ENCODE measurements around the gene AQP10.
"Not testable (repeated sequence)": the region's sequence is repeated elsewhere in the genome, so short reads cannot be mapped to it uniquely, and the experiment has no call there.

The AQP10 gene

DNA sequence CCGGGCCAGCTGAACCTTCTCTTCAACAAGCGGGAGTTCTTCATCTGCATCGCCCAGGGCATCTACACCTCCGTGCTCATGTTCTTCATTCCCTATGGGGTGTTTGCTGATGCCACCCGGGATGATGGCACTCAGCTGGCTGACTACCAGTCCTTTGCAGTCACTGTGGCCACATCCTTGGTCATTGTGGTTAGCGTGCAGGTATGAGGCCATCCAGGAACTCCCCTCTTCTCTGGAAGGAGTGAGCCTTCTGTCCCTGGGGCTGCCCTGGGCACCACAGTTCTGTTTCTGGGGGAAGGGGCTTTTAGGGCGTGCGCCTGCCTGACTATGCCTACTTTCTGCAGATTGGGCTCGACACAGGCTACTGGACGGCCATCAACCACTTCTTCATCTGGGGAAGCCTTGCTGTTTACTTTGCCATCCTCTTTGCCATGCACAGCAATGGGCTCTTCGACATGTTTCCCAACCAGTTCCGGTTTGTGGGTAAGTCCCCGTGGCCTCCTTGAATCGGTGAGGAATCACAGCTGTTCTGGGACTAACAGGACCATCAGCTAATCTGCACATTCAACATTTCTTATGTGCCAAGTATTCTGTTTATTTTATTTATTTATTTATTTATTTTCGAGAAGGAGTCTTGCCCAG, 25.5 kb downstream of the AQP10 start:
- DNase-seq, result no peak

DNA sequence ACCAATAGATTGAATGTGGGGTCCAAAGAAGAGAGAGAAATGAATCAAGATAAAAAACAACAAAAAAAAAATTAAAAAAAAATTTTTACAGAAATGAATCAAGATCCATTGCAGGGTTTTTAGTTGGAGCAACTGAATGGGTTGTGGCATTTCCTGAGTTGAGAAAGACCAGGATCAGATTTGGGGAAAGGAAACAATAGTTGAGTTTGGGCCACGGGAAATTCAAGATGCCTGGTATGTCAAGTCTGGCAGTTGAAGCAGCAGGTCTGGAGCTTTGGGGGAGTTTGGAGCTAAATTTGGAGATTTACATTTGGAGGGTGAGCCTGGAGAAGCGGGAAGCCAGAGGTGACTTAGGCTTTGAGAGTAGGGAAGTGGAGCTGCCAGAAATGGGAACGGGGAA, 27.1 kb downstream of the AQP10 start:
- DNase-seq, result no peak

DNA sequence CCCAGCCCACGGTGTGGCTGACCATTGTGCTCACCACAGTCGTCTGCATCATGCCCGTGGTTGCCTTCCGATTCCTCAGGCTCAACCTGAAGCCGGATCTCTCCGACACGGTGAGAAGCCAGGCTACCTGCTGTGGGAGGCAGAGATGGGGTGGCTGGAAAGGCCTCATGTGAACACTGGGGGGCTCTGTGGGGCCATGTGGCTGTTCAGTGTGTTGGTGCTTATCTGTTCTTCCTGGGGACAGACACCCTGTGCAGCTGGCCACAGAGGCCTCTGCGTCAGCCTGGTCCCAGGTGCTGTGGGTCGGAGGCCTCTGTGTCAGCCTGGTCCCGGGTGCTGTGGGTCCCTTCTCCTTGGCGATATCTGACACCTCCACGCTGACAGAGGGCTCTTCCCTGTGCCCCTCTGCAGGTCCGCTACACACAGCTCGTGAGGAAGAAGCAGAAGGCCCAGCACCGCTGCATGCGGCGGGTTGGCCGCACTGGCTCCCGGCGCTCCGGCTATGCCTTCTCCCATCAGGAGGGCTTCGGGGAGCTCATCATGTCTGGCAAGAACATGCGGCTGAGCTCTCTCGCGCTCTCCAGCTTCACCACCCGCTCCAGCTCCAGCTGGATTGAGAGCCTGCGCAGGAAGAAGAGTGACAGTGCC, 27.7 kb downstream of the AQP10 start:
- DNase-seq, result no peak

DNA sequence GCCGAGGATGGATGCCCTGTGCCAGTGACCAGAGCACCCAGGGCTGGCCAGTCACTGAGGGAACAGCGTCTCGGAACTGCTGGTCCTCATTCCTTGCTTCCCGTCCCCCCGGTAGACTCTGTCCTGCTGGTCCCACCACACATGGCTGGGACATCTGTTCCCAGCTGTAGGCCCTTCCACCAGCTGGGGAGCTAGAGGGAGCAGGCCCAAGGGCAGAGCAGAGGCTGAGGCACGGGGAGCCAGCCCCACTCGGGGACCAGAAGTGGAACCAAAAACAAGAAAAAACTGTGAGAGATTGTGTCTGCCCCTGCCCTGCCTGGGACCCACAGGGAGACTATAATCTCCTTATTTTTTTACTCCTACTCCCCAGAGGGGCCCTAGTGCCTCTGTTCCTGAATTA, 28.2 kb downstream of the AQP10 start:
- no peak for DNase-seq

DNA sequence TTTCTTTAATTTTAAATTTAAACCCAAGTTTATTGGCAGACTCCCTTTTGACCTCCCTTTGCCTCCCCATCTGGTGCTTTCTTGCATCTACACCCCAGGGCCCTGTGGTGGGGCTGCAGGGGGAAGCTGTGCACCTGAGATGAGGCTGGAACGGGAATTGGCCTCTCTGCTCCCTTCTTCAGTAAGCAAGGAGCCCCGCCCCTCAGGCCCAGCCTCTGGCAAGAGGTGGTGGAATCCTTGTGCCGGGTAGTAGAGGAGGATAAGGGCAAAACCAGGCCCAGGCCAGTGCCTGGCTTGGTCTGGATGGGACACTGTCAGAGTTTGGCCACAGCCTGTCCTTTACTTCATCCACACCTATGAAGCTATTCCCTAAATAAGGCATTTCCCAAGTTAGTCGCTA, 29.5 kb downstream of the AQP10 start:
- DNase-seq, result no peak

DNA sequence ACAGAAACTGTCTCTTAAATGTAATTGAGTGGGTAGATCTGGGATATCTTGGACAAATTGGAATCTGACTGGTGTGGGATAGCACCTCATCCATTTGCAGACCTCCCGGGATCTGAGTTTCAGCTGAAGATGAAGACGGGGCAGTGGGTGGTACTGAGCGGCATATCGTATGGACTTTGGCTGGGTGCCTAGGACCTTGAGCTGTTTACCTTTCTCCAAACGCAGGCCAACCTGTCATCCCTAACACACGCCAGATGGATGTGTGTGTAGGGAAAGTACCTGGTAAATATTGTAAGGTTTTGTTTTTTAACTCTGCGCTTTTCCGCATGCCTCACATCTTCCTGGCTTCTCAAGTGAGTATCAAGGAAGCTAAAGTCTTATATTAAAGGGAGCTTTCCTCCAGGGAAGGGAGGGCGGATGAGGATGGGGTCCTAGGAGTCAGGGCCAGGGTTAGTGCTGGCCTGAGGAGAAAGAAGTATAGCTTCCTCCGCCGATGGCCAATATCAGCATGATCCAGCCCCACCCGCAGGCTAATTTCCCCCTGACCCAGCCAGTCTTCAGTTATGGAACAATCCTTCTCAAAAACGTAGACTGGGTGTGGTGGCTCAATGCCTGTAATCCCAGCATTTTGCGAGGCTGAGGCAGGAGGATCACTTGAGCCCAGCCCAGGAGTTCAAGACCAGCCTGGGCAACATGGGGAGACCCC, 30.6 kb downstream of the AQP10 start:
- DNase-seq, result no peak

DNA sequence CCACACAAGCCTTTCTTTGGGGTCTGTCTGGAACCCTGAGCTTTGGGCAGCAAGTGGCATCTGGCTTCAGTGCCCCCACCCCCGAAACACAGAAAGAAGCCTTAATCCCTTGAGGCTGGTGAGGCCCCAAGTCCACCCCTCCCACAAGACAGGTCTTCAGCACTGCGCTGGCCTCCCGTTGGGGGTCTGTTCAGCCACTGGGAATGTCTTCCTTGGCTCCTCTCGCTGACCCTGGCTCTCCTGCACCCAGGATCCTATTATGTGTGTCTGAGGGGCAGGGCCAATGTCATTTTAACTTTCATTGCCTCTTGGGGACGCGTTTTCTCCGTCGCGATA, 31.3 kb downstream of the AQP10 start:
- DNase-seq, result no peak

DNA sequence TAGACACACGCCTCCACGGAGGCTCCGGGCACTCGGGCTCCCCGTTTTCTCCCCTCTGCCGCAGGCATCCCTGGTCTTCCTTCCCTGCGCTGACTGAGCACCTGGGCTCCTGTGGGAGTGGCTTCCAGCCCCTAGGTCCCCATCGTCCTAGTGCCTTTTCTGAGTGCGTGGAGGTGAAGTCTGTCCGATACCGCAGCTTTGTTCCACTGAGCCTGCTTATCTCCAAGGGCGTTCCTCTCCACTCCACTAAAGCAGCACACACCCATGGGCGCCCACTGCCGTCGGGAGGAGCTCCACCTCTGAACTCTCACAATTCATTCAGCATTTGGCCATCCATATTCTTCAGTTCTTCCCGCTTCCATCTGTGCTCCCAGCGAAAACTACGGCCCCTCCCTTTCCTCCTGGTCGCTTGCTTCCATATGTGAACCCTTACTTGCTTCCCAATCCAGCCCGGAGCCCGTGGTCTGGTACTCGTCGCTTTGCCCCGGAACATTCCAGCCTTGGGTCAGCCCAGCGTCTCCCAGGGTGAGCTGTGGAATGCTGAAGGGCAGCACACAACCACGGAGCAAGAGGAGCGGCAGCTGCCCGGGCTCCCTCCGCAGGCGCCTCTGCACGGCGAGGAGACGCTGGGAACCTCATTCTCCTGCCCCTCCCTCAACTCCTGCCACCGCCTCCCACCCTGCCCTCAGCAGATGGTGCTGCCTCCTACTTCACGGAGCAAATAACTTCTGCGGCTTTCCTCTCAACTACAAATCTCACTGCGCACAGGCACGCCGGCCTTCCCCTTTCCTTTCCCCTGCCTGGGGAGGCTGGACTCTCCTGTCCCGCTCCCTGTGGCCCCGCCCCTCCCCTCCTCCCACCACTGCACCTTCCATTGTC, 31.9 kb downstream of the AQP10 start:
- no peak for DNase-seq

DNA sequence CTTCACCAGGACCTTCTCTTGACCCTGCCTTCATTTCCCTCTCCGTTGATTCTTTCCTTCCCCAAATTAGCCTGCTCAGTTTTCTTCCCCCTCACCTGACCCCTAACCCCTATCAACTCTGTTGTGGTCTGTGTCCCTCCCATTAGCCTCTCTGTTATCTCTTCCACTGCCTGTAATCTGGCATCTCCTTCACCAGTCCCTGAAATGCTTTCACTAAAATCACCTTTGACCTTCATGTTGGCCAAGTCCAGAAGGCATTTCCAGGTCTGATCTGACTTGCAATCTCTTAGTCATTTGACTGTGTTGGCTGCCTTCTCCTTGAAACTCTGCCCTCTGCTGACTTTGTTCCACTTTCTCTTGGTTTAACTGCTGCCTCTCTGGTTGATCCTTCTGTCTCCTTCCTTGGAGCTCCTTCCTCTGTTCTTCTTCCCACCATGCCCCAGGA, 32.6 kb downstream of the AQP10 start:
- DNase-seq, result no peak

DNA sequence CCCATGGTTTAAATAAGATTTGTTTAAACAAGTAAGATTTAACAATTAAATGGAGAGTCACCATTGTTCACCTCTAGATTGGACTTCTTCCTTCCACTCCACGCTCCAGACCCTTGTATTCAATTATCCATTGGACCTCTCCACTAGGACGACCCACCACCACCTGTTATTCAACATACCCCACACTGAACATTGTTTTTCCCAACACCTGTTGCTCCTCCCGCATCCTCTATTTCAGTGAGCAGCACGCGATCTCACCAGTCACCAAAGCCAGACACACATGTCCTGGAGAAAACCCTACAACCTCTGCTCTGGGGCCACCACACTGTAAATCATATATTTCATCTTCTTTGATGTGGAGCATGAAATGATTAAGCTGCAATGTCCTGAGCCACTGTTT, 33.1 kb downstream of the AQP10 start:
- no peak for DNase-seq

DNA sequence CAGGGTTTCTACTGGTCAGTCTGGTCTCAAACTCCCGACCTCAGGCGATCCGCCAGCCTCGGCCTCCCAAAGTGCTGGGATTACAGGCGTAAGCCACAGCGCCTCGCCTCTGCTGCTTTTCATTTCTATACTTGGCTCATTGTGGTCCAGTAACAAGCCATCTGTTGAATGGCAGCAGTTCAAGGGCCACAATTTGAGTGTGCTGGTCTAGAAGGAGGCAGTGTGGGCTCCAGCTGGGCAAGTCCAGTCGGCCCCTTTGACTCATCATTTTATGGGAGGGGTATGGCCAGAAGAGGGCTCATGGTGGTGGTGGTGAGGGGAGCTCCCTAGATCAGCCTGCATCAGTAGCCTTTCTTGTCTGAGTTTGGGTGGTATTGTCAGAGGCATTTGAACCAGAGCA, 37.6 kb downstream of the AQP10 start:
- DNase-seq, result no peak

DNA sequence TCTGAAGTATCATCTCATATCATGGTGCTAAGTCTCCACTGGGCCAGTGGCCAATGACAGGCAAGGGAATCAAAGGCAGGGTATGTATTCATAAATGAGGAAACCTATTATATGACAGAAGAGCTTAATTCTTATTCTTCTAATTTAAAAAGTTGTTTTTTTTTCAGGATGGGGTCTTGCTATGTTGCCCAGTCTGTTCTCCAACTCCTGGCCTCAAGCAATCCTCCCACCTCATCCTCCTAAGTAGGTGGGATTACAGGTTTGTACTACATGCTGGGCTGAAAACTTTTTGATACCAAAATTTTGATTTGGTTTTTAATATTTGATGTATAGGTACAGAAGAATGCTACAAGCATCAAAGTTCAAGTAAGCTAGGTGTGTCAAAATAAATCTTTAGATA, 39.4 kb downstream of the AQP10 start:
- DNase-seq, result no peak

DNA sequence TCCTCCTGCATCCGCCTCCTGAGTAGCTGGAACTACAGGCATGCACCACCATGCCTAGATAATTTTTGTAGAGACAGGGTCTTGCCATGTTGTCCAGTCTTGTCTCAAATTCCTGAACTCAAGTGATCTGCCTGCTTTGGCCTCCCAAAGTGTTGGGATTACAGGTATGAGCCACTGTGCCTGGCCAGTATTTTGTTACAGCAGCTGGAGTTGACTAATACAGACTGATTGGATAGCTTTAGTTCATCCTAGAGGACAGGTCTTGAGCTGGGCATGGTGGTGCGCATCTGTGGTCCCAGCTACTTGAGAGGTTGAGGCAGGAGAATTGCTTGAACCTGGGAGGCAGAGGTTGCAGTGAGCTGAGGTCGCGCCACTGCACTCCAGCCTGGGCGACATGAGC, 40.0 kb downstream of the AQP10 start:
- DNase-seq, result not testable (repeated sequence)

DNA sequence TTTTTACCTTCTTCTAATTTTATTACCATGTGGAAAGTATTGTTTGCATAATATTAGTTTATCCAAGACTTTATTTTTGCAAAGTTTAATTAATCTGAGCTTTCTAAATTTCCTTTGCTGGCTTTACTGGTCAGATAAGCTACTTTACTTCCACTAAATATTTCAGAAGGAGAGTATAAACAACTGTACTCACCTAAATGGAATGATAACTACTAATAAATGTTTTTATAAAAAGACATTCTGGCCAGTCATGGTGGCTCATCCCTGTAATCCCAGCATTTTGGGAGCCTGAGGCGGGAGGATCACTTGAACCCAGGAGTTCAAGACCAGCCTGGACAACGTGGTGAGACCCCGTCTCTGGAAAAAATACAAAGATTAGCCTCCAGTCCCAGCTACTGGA, 40.5 kb downstream of the AQP10 start:
- no peak for DNase-seq

DNA sequence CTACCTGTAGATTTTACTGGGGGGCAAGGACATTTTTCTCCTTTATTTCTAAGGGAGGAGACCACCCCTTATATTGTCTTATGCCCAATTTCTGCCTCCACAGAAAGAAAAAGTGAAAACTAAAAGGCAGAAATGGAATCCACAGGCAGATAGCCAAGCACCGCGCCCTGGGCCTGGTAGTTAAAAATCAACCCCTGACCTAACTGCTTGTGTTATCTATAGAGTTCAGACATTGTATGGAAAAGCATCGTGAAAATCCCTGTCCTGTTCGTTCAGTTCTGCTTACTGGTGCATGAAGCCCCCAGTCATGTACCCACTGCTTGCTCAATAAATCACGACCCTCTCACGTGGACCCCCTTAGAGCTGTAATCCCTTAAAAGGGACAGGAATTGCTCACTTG, 50.5 kb downstream of the AQP10 start:
- no peak for DNase-seq

DNA sequence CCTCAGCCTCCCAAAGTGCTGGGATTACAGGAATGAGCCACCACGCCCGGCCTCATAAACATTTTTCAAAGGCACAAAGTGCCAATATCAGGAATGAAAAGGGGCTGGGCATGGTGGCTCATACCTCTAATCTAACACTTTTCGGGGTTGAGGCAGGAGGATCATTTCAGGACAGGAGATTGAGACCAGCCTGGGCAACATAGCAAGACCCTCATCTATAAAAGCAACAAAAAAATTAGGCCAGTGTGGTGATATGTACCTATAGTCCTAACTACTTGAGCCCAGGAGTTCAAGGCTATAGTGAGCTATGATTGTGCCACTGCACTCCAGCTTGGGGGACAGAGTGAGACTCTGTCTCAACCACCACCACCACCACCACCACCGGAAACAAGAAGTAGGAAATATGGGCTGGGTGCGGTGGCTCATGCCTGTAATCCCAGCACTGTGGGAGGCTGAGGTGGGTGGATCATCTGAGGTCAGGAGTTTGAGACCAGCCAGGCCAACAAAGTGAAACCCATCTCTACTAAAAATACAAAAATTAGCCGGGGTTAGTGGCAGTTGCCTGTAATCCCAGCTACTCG, 53.0 kb downstream of the AQP10 start:
- not testable (repeated sequence) for DNase-seq

All from T1000 (cell line).